Measurements from ENCODE around the gene ACSM3. TPM values are rescaled to one million over a fixed set of nuclear protein-coding genes. Genes with fewer than 3 reads are reported as not detected.

Gene ACSM3
- total and polyA plus RNA-seq, 2 experiments from 2014 or later: 1.8 to 4.5 TPM

DNA sequence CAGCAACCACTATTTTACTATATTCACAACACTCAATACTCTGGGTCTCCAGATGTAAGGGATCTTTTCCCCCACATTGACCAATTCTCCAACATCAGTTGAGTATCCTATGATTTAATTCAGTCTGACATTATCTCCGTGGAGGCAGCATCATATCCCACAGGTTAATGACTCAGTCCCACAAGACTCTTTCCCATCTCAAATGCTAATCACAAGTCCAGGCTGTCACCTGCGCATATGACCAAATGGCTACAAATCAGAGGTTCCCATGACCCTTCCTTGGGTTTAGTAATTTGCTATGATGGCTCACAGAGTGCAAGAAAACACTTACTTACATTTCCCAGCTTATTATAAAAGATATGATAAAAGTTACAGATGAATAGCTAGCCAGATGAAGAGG is 18.7 kb downstream of the ACSM3 start:
- no peak overlapping the region for H3K4me3 ChIP-seq
- no peaks in the 10 kb centered on the region for H3K4me1 ChIP-seq (ENCODE audit: low read depth)
- no peaks in the 10 kb centered on the region for H3K36me3 ChIP-seq
- no peak overlapping the region for H3K27ac ChIP-seq
- TF ChIP-seq, protein P1, sequence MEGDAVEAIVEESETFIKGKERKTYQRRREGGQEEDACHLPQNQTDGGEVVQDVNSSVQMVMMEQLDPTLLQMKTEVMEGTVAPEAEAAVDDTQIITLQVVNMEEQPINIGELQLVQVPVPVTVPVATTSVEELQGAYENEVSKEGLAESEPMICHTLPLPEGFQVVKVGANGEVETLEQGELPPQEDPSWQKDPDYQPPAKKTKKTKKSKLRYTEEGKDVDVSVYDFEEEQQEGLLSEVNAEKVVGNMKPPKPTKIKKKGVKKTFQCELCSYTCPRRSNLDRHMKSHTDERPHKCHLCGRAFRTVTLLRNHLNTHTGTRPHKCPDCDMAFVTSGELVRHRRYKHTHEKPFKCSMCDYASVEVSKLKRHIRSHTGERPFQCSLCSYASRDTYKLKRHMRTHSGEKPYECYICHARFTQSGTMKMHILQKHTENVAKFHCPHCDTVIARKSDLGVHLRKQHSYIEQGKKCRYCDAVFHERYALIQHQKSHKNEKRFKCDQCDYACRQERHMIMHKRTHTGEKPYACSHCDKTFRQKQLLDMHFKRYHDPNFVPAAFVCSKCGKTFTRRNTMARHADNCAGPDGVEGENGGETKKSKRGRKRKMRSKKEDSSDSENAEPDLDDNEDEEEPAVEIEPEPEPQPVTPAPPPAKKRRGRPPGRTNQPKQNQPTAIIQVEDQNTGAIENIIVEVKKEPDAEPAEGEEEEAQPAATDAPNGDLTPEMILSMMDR (IDR thresholded peaks at IDR 0.05; ENCODE audit: low read depth, low read length): no peak
- no peaks in the 10 kb centered on the region for H3K27me3 ChIP-seq
- DNase-seq (ENCODE audit: low read depth in 1 of 2, low spot score in 1 of 2): no peak
- no peaks in the 10 kb centered on the region for H3K9me3 ChIP-seq (ENCODE audit: low read depth)

DNA sequence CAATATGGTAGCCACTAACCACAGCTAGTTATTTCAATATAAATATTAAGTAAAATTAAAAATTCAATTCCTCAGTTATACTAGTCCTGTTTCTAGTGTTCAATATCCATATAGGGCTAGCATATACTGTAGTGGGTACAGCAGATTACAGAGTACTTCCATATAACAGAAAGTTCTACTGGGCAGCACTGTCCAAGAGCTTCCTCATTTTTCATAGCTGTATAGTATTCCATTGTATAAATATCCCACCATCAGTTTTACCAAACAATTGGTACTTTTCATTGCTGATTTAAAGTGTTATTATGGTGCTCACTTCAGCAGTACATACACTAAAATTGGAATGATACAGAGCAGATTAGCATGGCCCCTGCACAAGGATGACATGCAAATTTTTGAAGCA is 20.4 kb downstream of the ACSM3 start:
- H3K27me3 ChIP-seq: no peaks in the 10 kb centered on the region
- H3K27ac ChIP-seq: no peak overlapping the region
- H3K9me3 ChIP-seq (ENCODE audit: low read depth): no peaks in the 10 kb centered on the region
- TF ChIP-seq, protein P1 (IDR thresholded peaks at IDR 0.05; ENCODE audit: low read depth, low read length): no peak
- H3K4me1 ChIP-seq (ENCODE audit: low read depth): no peaks in the 10 kb centered on the region
- H3K36me3 ChIP-seq: no peaks in the 10 kb centered on the region
- no peak overlapping the region for H3K4me3 ChIP-seq
- no peak for DNase-seq (ENCODE audit: low read depth in 1 of 2, low spot score in 1 of 2)

DNA sequence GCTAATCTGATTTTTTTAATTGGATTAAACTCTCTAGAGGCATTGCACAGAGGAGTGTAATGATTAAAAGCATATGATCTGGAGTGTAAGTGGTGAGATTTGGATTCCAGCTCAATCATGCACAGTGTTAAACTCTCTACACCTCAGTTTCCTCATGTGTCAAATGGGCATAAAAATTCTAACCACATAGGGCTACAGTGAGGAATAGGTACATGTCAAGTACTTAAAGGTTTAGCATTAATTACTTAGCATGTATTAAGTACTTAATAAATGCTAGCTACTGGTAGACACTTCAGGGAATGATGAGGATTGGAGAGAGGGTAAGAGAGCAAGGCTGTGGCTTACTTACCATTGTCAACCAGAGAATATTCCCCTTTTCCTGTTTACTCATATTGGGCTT is 25.3 kb downstream of the ACSM3 start:
- TF ChIP-seq, protein P1 (IDR thresholded peaks at IDR 0.05; ENCODE audit: low read depth, low read length): no peak
- Histone ChIP-seq H3K9me3 (ENCODE audit: low read depth) (no peaks in the 10 kb centered on the region), H3K4me1 (ENCODE audit: low read depth) (no peaks in the 10 kb centered on the region), H3K27ac (no peak overlapping the region), H3K36me3 (no peaks in the 10 kb centered on the region), H3K27me3 (no peaks in the 10 kb centered on the region), H3K4me3 (no peak overlapping the region)
- no peak for DNase-seq (ENCODE audit: low read depth in 1 of 2, low spot score in 1 of 2)

DNA sequence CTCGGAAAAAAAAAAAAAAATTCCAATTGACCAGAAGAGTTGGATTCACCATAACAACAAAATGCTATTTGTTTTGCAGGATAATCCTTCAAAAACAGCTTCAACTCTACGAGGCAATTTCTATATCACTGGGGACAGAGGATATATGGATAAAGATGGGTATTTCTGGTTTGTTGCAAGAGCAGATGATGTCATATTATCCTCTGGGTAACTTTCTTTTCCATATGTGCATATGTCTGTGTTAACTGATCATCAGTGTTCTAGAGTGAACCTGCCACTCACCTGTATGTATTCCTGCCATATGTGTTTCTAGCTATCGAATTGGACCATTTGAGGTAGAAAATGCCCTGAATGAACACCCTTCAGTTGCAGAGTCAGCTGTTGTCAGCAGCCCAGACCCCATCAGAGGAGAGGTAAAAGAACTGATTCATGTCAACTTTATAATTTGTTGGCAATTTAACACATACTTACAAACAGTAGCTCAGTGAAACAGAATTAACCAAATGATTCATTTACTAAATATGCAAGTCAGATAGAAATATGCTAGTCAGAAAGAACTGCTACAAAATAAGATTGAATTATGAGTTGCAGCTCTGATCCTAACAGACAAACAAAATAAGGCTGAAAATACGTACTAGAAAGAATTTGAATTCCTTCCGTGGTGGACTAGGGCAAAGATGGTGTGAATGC is 28.3 kb downstream of the ACSM3 start:
- Histone ChIP-seq H3K36me3 (no peaks in the 10 kb centered on the region), H3K27ac (no peak overlapping the region), H3K4me1 (ENCODE audit: low read depth) (no peaks in the 10 kb centered on the region), H3K27me3 (no peaks in the 10 kb centered on the region), H3K9me3 (ENCODE audit: low read depth) (no peaks in the 10 kb centered on the region), H3K4me3 (no peak overlapping the region)
- TF ChIP-seq, protein P1 (IDR thresholded peaks at IDR 0.05; ENCODE audit: low read depth, low read length): no peak
- no peak for DNase-seq (ENCODE audit: low read depth in 1 of 2, low spot score in 1 of 2)

DNA sequence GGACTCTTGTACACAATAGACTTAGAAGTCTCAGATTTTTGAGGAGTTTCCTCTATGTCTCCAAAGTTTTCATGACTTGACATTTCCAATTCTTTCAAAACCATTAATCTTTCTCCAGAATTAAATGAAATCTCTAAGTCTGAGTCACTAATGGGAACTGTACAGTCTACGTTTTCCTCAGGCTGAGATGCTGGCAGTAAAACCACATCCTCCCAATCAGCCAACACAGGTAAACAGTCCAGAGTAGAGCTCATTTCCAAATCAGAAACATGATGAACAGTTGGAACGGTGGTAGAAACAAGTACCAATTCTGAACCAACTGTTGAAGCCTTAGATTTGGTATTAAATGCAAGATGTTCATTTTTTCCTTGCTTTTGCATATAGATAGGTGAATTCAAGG is 34.5 kb downstream of the ACSM3 start:
- peaks cover 21% of the 10 kb centered on the region for H3K36me3 ChIP-seq

More for the DNA sequence above, 34.5 kb downstream of the ACSM3 start:
- TF ChIP-seq, protein P1 (IDR thresholded peaks at IDR 0.05; ENCODE audit: low read depth, low read length): no peak
- Histone ChIP-seq H3K4me3 (no peak overlapping the region), H3K9me3 (ENCODE audit: low read depth) (no peaks in the 10 kb centered on the region), H3K27me3 (no peaks in the 10 kb centered on the region), H3K4me1 (ENCODE audit: low read depth) (no peaks in the 10 kb centered on the region), H3K27ac (no peak overlapping the region)
- no peak for DNase-seq (ENCODE audit: low read depth in 1 of 2, low spot score in 1 of 2)

All from cardiac muscle cell (in vitro differentiated cells and primary cell).